ENCODE data around the gene PSAT1. TPM values are rescaled to one million over a fixed set of nuclear protein-coding genes. Genes with fewer than 3 reads are reported as not detected.

PSAT1 gene
- total RNA-seq, 1 donor from 2014 or later = 6.9 TPM

GRCh38 chr9:78295731-78296130 lies 1.2 kb upstream of the PSAT1 start:
- Histone ChIP-seq H3K9me3 (no peaks in the 10 kb centered on the region), H3K36me3 (no peaks in the 10 kb centered on the region), H3K4me3 (peak overlapping the region; percentile 55 to 59), H3K27me3 (no peaks in the 10 kb centered on the region), H3K4me1 (peaks cover 29% of the 10 kb centered on the region), H3K27ac (no peak overlapping the region)
- intact Hi-C loops (cut with DNase I) = no loop called here
- DNase-seq (ENCODE audit: extremely low spot score in 2 of 2) = peak in 1 of 2 donors; percentile 2
- TF ChIP-seq POLR2AphosphoS5 (IDR thresholded peaks at IDR 0.05; ENCODE audit: insufficient read depth in 1 of 2, low read depth in 1 of 2) = no peak
- TF ChIP-seq CTCF (IDR thresholded peaks at IDR 0.05) = no peak
- TF ChIP-seq POLR2A (IDR thresholded peaks at IDR 0.05) = no peak

DNA sequence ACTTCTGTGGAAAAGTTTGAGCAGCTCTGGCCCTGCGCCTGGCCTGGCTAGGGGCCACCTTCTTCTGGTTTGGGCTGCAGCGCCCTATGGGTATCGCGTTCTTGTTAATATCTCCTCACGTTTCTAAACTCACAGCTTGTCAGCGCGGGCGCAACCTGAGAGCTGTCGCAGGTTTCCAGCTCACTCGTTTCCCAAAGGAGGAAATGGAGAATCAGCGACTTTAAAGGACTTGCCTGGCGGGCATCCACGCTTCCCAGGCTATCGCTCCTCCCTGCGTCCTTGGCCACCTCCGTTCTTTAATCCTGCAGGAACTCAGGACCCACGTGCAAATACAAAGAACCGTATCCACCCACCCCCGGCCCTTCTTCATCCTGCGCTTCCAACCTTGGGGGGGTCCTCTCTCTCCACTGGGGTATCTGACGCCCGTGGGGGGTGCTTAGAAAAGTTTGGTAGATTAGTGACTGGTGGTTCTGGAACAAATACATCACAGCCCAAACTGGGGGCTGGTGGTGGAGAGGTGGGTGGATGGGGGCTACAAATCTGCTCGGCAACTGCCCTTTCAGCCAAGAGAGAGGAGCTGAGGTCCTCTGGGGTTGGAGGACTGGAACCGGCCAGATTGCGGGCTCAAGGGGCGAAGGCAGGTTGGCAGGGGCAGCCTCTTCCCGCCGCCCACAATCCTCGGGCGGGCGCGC lies 578 bp upstream of the PSAT1 start:
- no peaks in the 10 kb centered on the region for H3K27me3 ChIP-seq
- peak overlapping the region; percentile 55 to 59 for H3K4me3 ChIP-seq
- H3K27ac ChIP-seq = no peak overlapping the region
- intact Hi-C loops (cut with DNase I) = no loop called here
- H3K9me3 ChIP-seq = no peaks in the 10 kb centered on the region
- no peaks in the 10 kb centered on the region for H3K36me3 ChIP-seq
- peaks cover 29% of the 10 kb centered on the region for H3K4me1 ChIP-seq
- TF ChIP-seq POLR2A (IDR thresholded peaks at IDR 0.05) = no peak
- TF ChIP-seq POLR2AphosphoS5 (IDR thresholded peaks at IDR 0.05; ENCODE audit: insufficient read depth in 1 of 2, low read depth in 1 of 2) = no peak
- TF ChIP-seq CTCF (IDR thresholded peaks at IDR 0.05) = no peak
- DNase-seq (ENCODE audit: extremely low spot score in 2 of 2) = peak in 1 of 2 donors; percentile 88

- H3K9me3 ChIP-seq = no peaks in the 10 kb centered on the region
Measured at GRCh38 chr9:78297672-78297961, 692 bp downstream of the PSAT1 start.

GRCh38 chr9:78298046-78298765 lies 1.3 kb downstream of the PSAT1 start:
- peaks cover 29% of the 10 kb centered on the region for H3K4me1 ChIP-seq
- TF ChIP-seq CTCF (IDR thresholded peaks at IDR 0.05) = no peak
- no peak for TF ChIP-seq POLR2AphosphoS5 (IDR thresholded peaks at IDR 0.05; ENCODE audit: insufficient read depth in 1 of 2, low read depth in 1 of 2)
- no peak for TF ChIP-seq POLR2A (IDR thresholded peaks at IDR 0.05)
- peak in 1 of 2 donors; percentile 37 for DNase-seq (ENCODE audit: extremely low spot score in 2 of 2)
- H3K27me3 ChIP-seq = no peaks in the 10 kb centered on the region
- no peaks in the 10 kb centered on the region for H3K9me3 ChIP-seq
- peak overlapping the region; percentile 55 to 59 for H3K4me3 ChIP-seq
- no peaks in the 10 kb centered on the region for H3K36me3 ChIP-seq
- no peak overlapping the region for H3K27ac ChIP-seq
- intact Hi-C loops (cut with DNase I) = no loop called here

More at GRCh38 chr9:78297672-78297961, 692 bp downstream of the PSAT1 start:
- no peak overlapping the region for H3K27ac ChIP-seq
- peak overlapping the region; percentile 55 to 59 for H3K4me3 ChIP-seq
- no peaks in the 10 kb centered on the region for H3K36me3 ChIP-seq
- no peaks in the 10 kb centered on the region for H3K27me3 ChIP-seq
- intact Hi-C loops (cut with DNase I) = no loop called here
- TF ChIP-seq CTCF (IDR thresholded peaks at IDR 0.05) = no peak
- no peak for TF ChIP-seq POLR2AphosphoS5 (IDR thresholded peaks at IDR 0.05; ENCODE audit: insufficient read depth in 1 of 2, low read depth in 1 of 2)
- TF ChIP-seq POLR2A (IDR thresholded peaks at IDR 0.05) = no peak
- peaks cover 29% of the 10 kb centered on the region for H3K4me1 ChIP-seq
- DNase-seq (ENCODE audit: extremely low spot score in 2 of 2) = no peak

DNA sequence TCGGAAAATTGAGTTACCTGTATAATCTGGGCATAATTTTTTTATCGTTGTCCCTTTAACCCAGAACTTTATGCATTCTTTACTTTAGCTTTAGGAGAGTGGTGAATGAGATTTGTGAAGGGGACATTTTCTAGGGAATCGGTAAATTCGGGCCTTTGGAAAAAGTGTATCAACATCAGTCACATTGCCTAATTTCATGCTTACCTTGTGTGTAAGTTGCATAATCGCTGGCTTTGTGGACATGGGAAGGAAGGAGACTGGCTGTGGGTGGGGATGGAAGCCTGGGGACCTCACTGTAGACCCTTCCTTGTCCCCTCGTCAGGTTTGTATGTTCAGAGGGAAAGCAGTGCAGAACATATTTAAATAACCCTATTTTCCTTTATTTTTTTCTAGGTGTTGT lies 3.3 kb downstream of the PSAT1 start:
- intact Hi-C loops (cut with DNase I) = no loop called here
- DNase-seq (ENCODE audit: extremely low spot score in 2 of 2) = no peak
- TF ChIP-seq CTCF (IDR thresholded peaks at IDR 0.05) (no peak), POLR2A (IDR thresholded peaks at IDR 0.05) (no peak), POLR2AphosphoS5 (IDR thresholded peaks at IDR 0.05; ENCODE audit: insufficient read depth in 1 of 2, low read depth in 1 of 2) (no peak)
- H3K9me3 ChIP-seq = no peaks in the 10 kb centered on the region
- H3K27ac ChIP-seq = no peak overlapping the region
- peaks cover 29% of the 10 kb centered on the region for H3K4me1 ChIP-seq
- no peaks in the 10 kb centered on the region for H3K27me3 ChIP-seq
- H3K36me3 ChIP-seq = no peaks in the 10 kb centered on the region
- H3K4me3 ChIP-seq = no peak overlapping the region

Data from vagina (tissue), 2 donors.